Activated T-cell treated with anti-CD3 and anti-CD28 coated beads, Interleukin-2, amount 50 U/mL, for 72 hours (primary cell): ENCODE results near the gene MARCHF2. TPM values are rescaled to one million over a fixed set of nuclear protein-coding genes. Genes with fewer than 3 reads are reported as not detected.
A peak's percentile ranks its signal among the peaks of the same experiment; 100 is the strongest.

Source experiments
- ATAC-seq, 2 donors: fragments of 150-1000 bp; cut with Tn5 transposase; replicated peaks in 1 of 2; 2 replicates each; pipeline ENCODE4 v1.10.0; 2021; ENCODE audit warnings: moderate library complexity in 2 of 2, mild to moderate bottlenecking in 1 of 2
- DNase-seq, 2 donors: peaks; one replicate each; pipeline ENCODE4 v3.0.0; 2021 to 2022; ENCODE audit warnings: mixed read lengths in 1 of 2
- H3K27ac Mint-ChIP-seq: one replicate; pipeline ENCODE4 v1.8.0; 2022; ENCODE audit warnings: mild to moderate bottlenecking, moderate library complexity, mixed read lengths
- H3K27me3 Mint-ChIP-seq: one replicate; pipeline ENCODE4 v1.8.0; 2022; ENCODE audit warnings: low read depth, mixed read lengths
- H3K36me3 Mint-ChIP-seq, 2 donors: one replicate each; pipeline ENCODE4 v1.8.0; 2022; ENCODE audit warnings: mixed read lengths in 2 of 2, mild to moderate bottlenecking in 1 of 2; ENCODE audit not compliant: insufficient read depth in 2 of 2
- H3K4me1 Mint-ChIP-seq: one replicate; pipeline ENCODE4 v1.8.0; 2022; ENCODE audit warnings: low read depth, mixed read lengths
- H3K4me3 Mint-ChIP-seq, 2 donors: one replicate each; pipeline ENCODE4 v1.8.0; 2022; ENCODE audit warnings: mild to moderate bottlenecking in 2 of 2, mixed read lengths in 2 of 2, moderate library complexity in 2 of 2
- H3K9me3 Mint-ChIP-seq, 2 donors: one replicate each; pipeline ENCODE4 v1.8.0; 2022; ENCODE audit warnings: mixed read lengths in 2 of 2
- total RNA-seq, 2 donors: library from RNA; stranded (reverse); gene quantifications; one replicate each; pipeline ENCODE4 v1.2.3, GENCODE V29; 2022

The MARCHF2 gene
- total RNA-seq, 2 donors from 2014 or later = 12.1 to 13.0 TPM

GRCh38 chr19:8456064-8456463 lies 43.0 kb downstream of the MARCHF2 start:
- peak overlapping the region in 1 of 2 donors; percentile 2 for H3K4me3 Mint-ChIP-seq
- H3K27ac Mint-ChIP-seq = peak overlapping the region; percentile 25
- H3K27me3 Mint-ChIP-seq = no peaks in the 10 kb centered on the region
- ATAC-seq = no peak
- DNase-seq = no peak
- peaks cover 92% of the 10 kb centered on the region for H3K4me1 Mint-ChIP-seq
- H3K36me3 Mint-ChIP-seq = peaks cover 5 to 32% of the 10 kb centered on the region in 2 donors
- no peaks in the 10 kb centered on the region for H3K9me3 Mint-ChIP-seq

GRCh38 chr19:8457209-8457608 lies 44.1 kb downstream of the MARCHF2 start:
- ATAC-seq (no peak), DNase-seq (no peak)
- Mint-ChIP-seq H3K36me3 (peaks cover 5 to 29% of the 10 kb centered on the region in 2 donors), H3K9me3 (no peaks in the 10 kb centered on the region), H3K4me3 (peak overlapping the region in 1 of 2 donors; percentile 65), H3K27me3 (no peaks in the 10 kb centered on the region), H3K4me1 (peaks cover 81% of the 10 kb centered on the region), H3K27ac (peak overlapping the region; percentile 89)

GRCh38 chr19:8457827-8458226 lies 44.7 kb downstream of the MARCHF2 start:
- H3K36me3 Mint-ChIP-seq = peaks cover 6 to 31% of the 10 kb centered on the region in 2 donors
- H3K27me3 Mint-ChIP-seq = no peaks in the 10 kb centered on the region
- peak overlapping the region in 1 of 2 donors; percentile 65 for H3K4me3 Mint-ChIP-seq
- DNase-seq (no peak), ATAC-seq (peak; percentile 39 to 82)
- H3K9me3 Mint-ChIP-seq = no peaks in the 10 kb centered on the region
- peaks cover 75% of the 10 kb centered on the region for H3K4me1 Mint-ChIP-seq
- H3K27ac Mint-ChIP-seq = peak overlapping the region; percentile 89

GRCh38 chr19:8458380-8458779 lies 45.3 kb downstream of the MARCHF2 start:
- H3K27ac Mint-ChIP-seq = peak overlapping the region; percentile 83
- no peak for ATAC-seq
- no peaks in the 10 kb centered on the region for H3K9me3 Mint-ChIP-seq
- no peak for DNase-seq
- peaks cover 8 to 29% of the 10 kb centered on the region in 2 donors for H3K36me3 Mint-ChIP-seq
- H3K4me1 Mint-ChIP-seq = peaks cover 69% of the 10 kb centered on the region
- peak overlapping the region in 1 of 2 donors; percentile 65 for H3K4me3 Mint-ChIP-seq
- H3K27me3 Mint-ChIP-seq = no peaks in the 10 kb centered on the region

GRCh38 chr19:8459095-8459494 lies 46.0 kb downstream of the MARCHF2 start:
- peaks cover 10 to 30% of the 10 kb centered on the region in 2 donors for H3K36me3 Mint-ChIP-seq

GRCh38 chr19:8459520-8460270 lies 46.6 kb downstream of the MARCHF2 start:
- peak overlapping the region in 1 of 2 donors; percentile 24 for H3K4me3 Mint-ChIP-seq
- H3K27me3 Mint-ChIP-seq = no peaks in the 10 kb centered on the region
- ATAC-seq = no peak
- H3K9me3 Mint-ChIP-seq = no peaks in the 10 kb centered on the region
- H3K4me1 Mint-ChIP-seq = peaks cover 56% of the 10 kb centered on the region
- H3K27ac Mint-ChIP-seq = peak overlapping the region; percentile 78
- H3K36me3 Mint-ChIP-seq = peaks cover 13 to 32% of the 10 kb centered on the region in 2 donors
- DNase-seq = no peak

More at GRCh38 chr19:8459095-8459494, 46.0 kb downstream of the MARCHF2 start:
- Mint-ChIP-seq H3K4me1 (peaks cover 62% of the 10 kb centered on the region), H3K27me3 (no peaks in the 10 kb centered on the region), H3K4me3 (no peak overlapping the region), H3K9me3 (no peaks in the 10 kb centered on the region), H3K27ac (peak overlapping the region; percentile 78)
- ATAC-seq (no peak), DNase-seq (no peak)

GRCh38 chr19:8460516-8461298 lies 47.6 kb downstream of the MARCHF2 start:
- Mint-ChIP-seq H3K4me3 (peak overlapping the region in 1 of 2 donors; percentile 24), H3K4me1 (peaks cover 46% of the 10 kb centered on the region), H3K27ac (peak overlapping the region; percentile 13), H3K9me3 (no peaks in the 10 kb centered on the region), H3K36me3 (peaks cover 14 to 33% of the 10 kb centered on the region in 2 donors), H3K27me3 (no peaks in the 10 kb centered on the region)
- ATAC-seq (no peak), DNase-seq (no peak)

- Mint-ChIP-seq H3K4me3 (no peak overlapping the region), H3K4me1 (peaks cover 39% of the 10 kb centered on the region), H3K9me3 (no peaks in the 10 kb centered on the region), H3K27me3 (no peaks in the 10 kb centered on the region), H3K27ac (no peak overlapping the region), H3K36me3 (peaks cover 17 to 34% of the 10 kb centered on the region in 2 donors)
- ATAC-seq (no peak), DNase-seq (no peak)
These were observed 48.3 kb downstream of the MARCHF2 start for GRCh38 chr19:8461376-8461775.

GRCh38 chr19:8461891-8462290 lies 48.8 kb downstream of the MARCHF2 start:
- peaks cover 15 to 32% of the 10 kb centered on the region in 2 donors for H3K36me3 Mint-ChIP-seq
- peaks cover 34% of the 10 kb centered on the region for H3K4me1 Mint-ChIP-seq
- no peaks in the 10 kb centered on the region for H3K27me3 Mint-ChIP-seq
- no peaks in the 10 kb centered on the region for H3K9me3 Mint-ChIP-seq
- H3K27ac Mint-ChIP-seq = peak overlapping the region; percentile 27
- H3K4me3 Mint-ChIP-seq = no peak overlapping the region
- ATAC-seq (no peak), DNase-seq (no peak)

GRCh38 chr19:8462571-8462970 lies 49.5 kb downstream of the MARCHF2 start:
- Mint-ChIP-seq H3K4me3 (no peak overlapping the region), H3K27me3 (no peaks in the 10 kb centered on the region), H3K36me3 (peaks cover 18 to 38% of the 10 kb centered on the region in 2 donors), H3K4me1 (peaks cover 31% of the 10 kb centered on the region), H3K27ac (no peak overlapping the region), H3K9me3 (no peaks in the 10 kb centered on the region)
- DNase-seq (no peak), ATAC-seq (no peak)

- DNase-seq (no peak), ATAC-seq (no peak)
- Mint-ChIP-seq H3K4me3 (no peak overlapping the region), H3K36me3 (peaks cover 18 to 44% of the 10 kb centered on the region in 2 donors), H3K27ac (no peak overlapping the region), H3K9me3 (no peaks in the 10 kb centered on the region), H3K27me3 (no peaks in the 10 kb centered on the region), H3K4me1 (peaks cover 28% of the 10 kb centered on the region)
These were observed 50.3 kb downstream of the MARCHF2 start for GRCh38 chr19:8463365-8463764.

- Mint-ChIP-seq H3K4me1 (peaks cover 9% of the 10 kb centered on the region), H3K27ac (no peak overlapping the region), H3K9me3 (no peaks in the 10 kb centered on the region), H3K4me3 (no peak overlapping the region), H3K36me3 (peaks cover 23 to 54% of the 10 kb centered on the region in 2 donors), H3K27me3 (no peaks in the 10 kb centered on the region)
- DNase-seq (no peak), ATAC-seq (no peak)
These were observed 52.9 kb downstream of the MARCHF2 start for GRCh38 chr19:8466018-8466417.

- H3K27ac Mint-ChIP-seq = peak overlapping the region; percentile 60
- ATAC-seq (no peak), DNase-seq (no peak)
- H3K27me3 Mint-ChIP-seq = no peaks in the 10 kb centered on the region
- H3K4me1 Mint-ChIP-seq = peaks cover 17% of the 10 kb centered on the region
- peaks cover 21 to 58% of the 10 kb centered on the region in 2 donors for H3K36me3 Mint-ChIP-seq
- no peaks in the 10 kb centered on the region for H3K9me3 Mint-ChIP-seq
- no peak overlapping the region for H3K4me3 Mint-ChIP-seq
These were observed 55.0 kb downstream of the MARCHF2 start for GRCh38 chr19:8468124-8468523.
